HCT116 (cell line): ENCODE results near the gene KLHL22. TPM values are rescaled to one million over a fixed set of nuclear protein-coding genes. Genes with fewer than 3 reads are reported as not detected.

Experiments used
- ATAC-seq: fragments of 200-7000 bp; cut with Tn5 transposase; 2 replicates; pipeline ENCODE4 v1.9.1; 2020; ENCODE audit warnings: mild to moderate bottlenecking, moderate library complexity
- BruUV-seq: library from RNA; stranded (reverse); fragments of 400-500 nt; replicated peaks from 2 replicates; lab custom pipeline; 2021; lab: Mats Ljungman, UMichigan
- CTCF ChIA-PET: fragments of 300-600 bp; sonication (Branson Sonifier 250); formaldehyde crosslinking; loops from one replicate; lab custom pipeline; 2021; ENCODE audit warnings: antibody characterized with exemption; lab: Charles Lee
- POLR2A ChIA-PET: fragments of 300-600, 350-600 bp; sonication (Branson Sonifier 250); formaldehyde crosslinking; loops from one replicate; lab custom pipeline; 2021; ENCODE audit warnings: antibody characterized with exemption; lab: Charles Lee
- RAD21 ChIA-PET, 2 experiments: fragments of 300-600 bp; sonication (Branson Sonifier 250); formaldehyde crosslinking; loops; one replicate each; lab custom pipeline; 2023; ENCODE audit warnings: low total read pairs in 2 of 2; ENCODE audit not compliant: uncharacterized antibody in 2 of 2, unreplicated experiment in 2 of 2, low non-redundant PET in 1 of 2; lab: Charles Lee
- DNase-seq: peaks from one replicate; pipeline ENCODE4 v3.0.0-alpha.2; 2010; ENCODE audit warnings: low read depth, low spot score
- H2AFZ ChIP-seq: fragments of 200-600 bp; shearing (Covaris generic), sonication (generic); 2 replicates; pipeline ENCODE4 v1.6.1; 2017; ENCODE audit warnings: low read depth, mixed run types, mixed read lengths, antibody characterized with exemption, low read length; ENCODE audit not compliant: poor library complexity, severe bottlenecking
- H3K27ac ChIP-seq: 2 replicates; pipeline ENCODE4 v1.5.1; 2012; ENCODE audit warnings: low read depth, low read length
- H3K27me3 ChIP-seq: fragments of 200-600 bp; sonication (generic); 2 replicates; pipeline ENCODE4 v1.6.1; 2016; ENCODE audit warnings: mixed run types, low read length, mixed read lengths; ENCODE audit not compliant: insufficient read depth
- H3K36me3 ChIP-seq, 2 experiments: fragments of 200-500 bp in 1 of 2; fragments of 200-600 bp in 1 of 2; sonication (Bioruptor generic) in 1 of 2; sonication (generic) in 1 of 2; 2 replicates each; pipeline versions ENCODE4 v1.5.1 to v1.6.1; 2014 to 2016; ENCODE audit warnings: low read length in 2 of 2, inconsistent platforms in 1 of 2, mixed read lengths in 1 of 2, mixed run types in 1 of 2; ENCODE audit not compliant: insufficient read depth in 2 of 2, control insufficient read depth in 1 of 2
- H3K4me1 ChIP-seq, 2 experiments: fragments of 200-600 bp in 1 of 2; sonication (generic) in 1 of 2; 2 replicates each; pipeline versions ENCODE4 v1.5.1 to v1.6.1; 2012 to 2017; ENCODE audit warnings: low read length in 2 of 2, inconsistent platforms in 1 of 2, mild to moderate bottlenecking in 1 of 2, mixed read lengths in 1 of 2, mixed run types in 1 of 2, moderate library complexity in 1 of 2; ENCODE audit not compliant: insufficient read depth in 2 of 2, control insufficient read depth in 1 of 2
- H3K4me2 ChIP-seq: fragments of 200-600 bp; sonication (generic); 2 replicates; pipeline ENCODE4 v1.6.1; 2017; ENCODE audit warnings: mixed run types, low read length, mixed read lengths
- H3K4me3 ChIP-seq, 2 experiments: fragments of 200-600 bp in 1 of 2; sonication (generic) in 1 of 2; replicated peaks in 1 of 2; 2 replicates each; pipeline ENCODE4 v1.5.1; 2011 to 2016; ENCODE audit warnings: low read length in 2 of 2, control low read depth in 1 of 2, low read depth in 1 of 2, mild to moderate bottlenecking in 1 of 2, mixed read lengths in 1 of 2, mixed run types in 1 of 2
- H3K79me2 ChIP-seq: fragments of 200-600 bp; sonication (generic); 2 replicates; pipeline ENCODE4 v1.6.1; 2017; ENCODE audit warnings: mild to moderate bottlenecking, mixed run types, low read length, moderate library complexity, mixed read lengths; ENCODE audit not compliant: insufficient read depth
- H3K9ac ChIP-seq: fragments of 200-600 bp; sonication (generic); 2 replicates; pipeline ENCODE4 v1.6.1; 2016; ENCODE audit warnings: low read length, mixed read lengths
- H3K9me2 ChIP-seq: fragments of 200-600 bp; sonication (generic), shearing (Covaris generic); 2 replicates; pipeline ENCODE4 v1.6.1; 2017; ENCODE audit warnings: mixed run types, mild to moderate bottlenecking, moderate library complexity; ENCODE audit not compliant: insufficient read depth
- H3K9me3 ChIP-seq, 2 experiments: fragments of 200-500 bp in 1 of 2; fragments of 200-600 bp in 1 of 2; sonication (Bioruptor generic) in 1 of 2; sonication (generic) in 1 of 2; 2 replicates each; pipeline ENCODE4 v1.6.1; 2014 to 2017; ENCODE audit warnings: low read length in 2 of 2, mixed read lengths in 2 of 2, inconsistent platforms in 1 of 2, low read depth in 1 of 2, mild to moderate bottlenecking in 1 of 2, mixed run types in 1 of 2, moderate library complexity in 1 of 2; ENCODE audit not compliant: control insufficient read depth in 1 of 2, insufficient read depth in 1 of 2
- H4K20me1 ChIP-seq: fragments of 200-600 bp; sonication (generic), shearing (Covaris generic); 2 replicates; pipeline ENCODE4 v1.6.1; 2017; ENCODE audit warnings: mixed run types, mild to moderate bottlenecking, moderate library complexity; ENCODE audit not compliant: insufficient read depth
- CEBPB ChIP-seq: IDR thresholded peaks from 2 replicates; pipeline ENCODE4 v1.6.1; 2012; ENCODE audit warnings: low read depth
- EGR1 ChIP-seq: IDR thresholded peaks from 2 replicates; pipeline ENCODE4 v1.6.1; 2012; ENCODE audit warnings: low read depth
- ELF1 ChIP-seq: IDR thresholded peaks from 2 replicates; pipeline ENCODE4 v1.6.1; 2012; ENCODE audit warnings: low read depth, borderline replicate concordance
- EZH2 ChIP-seq: fragments of 200-600 bp; sonication (generic); IDR thresholded peaks from 2 replicates; pipeline ENCODE4 v1.6.1; 2017; ENCODE audit warnings: antibody characterized with exemption, mixed run types
- EZH2phosphoT487 ChIP-seq: fragments of 200-600 bp; IDR thresholded peaks from 2 replicates; pipeline ENCODE4 v1.6.1; 2018; ENCODE audit warnings: antibody characterized with exemption, borderline replicate concordance
- FOSL1 ChIP-seq: IDR thresholded peaks from 2 replicates; pipeline ENCODE4 v1.6.1; 2012; ENCODE audit warnings: low read depth
- JUND ChIP-seq: IDR thresholded peaks from 2 replicates; pipeline ENCODE4 v1.6.1; 2012
- POLR2A ChIP-seq: IDR thresholded peaks from 2 replicates; pipeline ENCODE4 v1.7.0; 2011; ENCODE audit warnings: borderline replicate concordance; ENCODE audit not compliant: insufficient read depth, insufficient read length; ENCODE audit errors: extremely low read depth
- RAD21 ChIP-seq: IDR thresholded peaks from 2 replicates; pipeline ENCODE4 v1.6.1; 2012; ENCODE audit warnings: low read depth, mild to moderate bottlenecking
- SIN3A ChIP-seq: IDR thresholded peaks from 2 replicates; pipeline ENCODE4 v1.6.1; 2012; ENCODE audit warnings: low read depth
- SP1 ChIP-seq: IDR thresholded peaks from 2 replicates; pipeline ENCODE4 v1.6.1; 2012; ENCODE audit warnings: low read depth
- TCF7L2 ChIP-seq: IDR thresholded peaks from 2 replicates; pipeline ENCODE4 v1.7.0; 2011; ENCODE audit warnings: borderline replicate concordance, inconsistent platforms; ENCODE audit not compliant: insufficient read depth, insufficient read length; ENCODE audit errors: extremely low read depth
- YY1 ChIP-seq: IDR thresholded peaks from 2 replicates; pipeline ENCODE4 v1.6.1; 2011; ENCODE audit warnings: low read length, low read depth, moderate library complexity, mild to moderate bottlenecking; ENCODE audit not compliant: insufficient replicate concordance; ENCODE audit errors: extremely low read depth
- ZFX ChIP-seq: fragments of 450-650 bp; IDR thresholded peaks from 2 replicates; pipeline ENCODE4 v1.6.1; 2017
- intact Hi-C: fragments of 100-400 bp; cut with micrococcal nuclease; formaldehyde crosslinking; loops from 2 replicates; pipeline ENCODE4 v1.10.0; 2022
- total RNA-seq: library from RNA; stranded (reverse); gene quantifications from one replicate; pipeline ENCODE4 v1.2.1, GENCODE V29; 2021; ENCODE audit not compliant: unreplicated experiment
- TF ChIP-seq, protein P1 (sequence below): IDR thresholded peaks from 2 replicates; pipeline ENCODE4 v1.6.1; 2012
- TF ChIP-seq, protein P2 (sequence below): IDR thresholded peaks from 2 replicates; pipeline ENCODE4 v1.6.1; 2012; ENCODE audit warnings: low read depth
- TF ChIP-seq, protein P3 (sequence below): IDR thresholded peaks from 2 replicates; pipeline ENCODE4 v1.6.1; 2012

Gene KLHL22
- total RNA-seq, 1 experiment from 2014 or later: 16.4 TPM

DNA sequence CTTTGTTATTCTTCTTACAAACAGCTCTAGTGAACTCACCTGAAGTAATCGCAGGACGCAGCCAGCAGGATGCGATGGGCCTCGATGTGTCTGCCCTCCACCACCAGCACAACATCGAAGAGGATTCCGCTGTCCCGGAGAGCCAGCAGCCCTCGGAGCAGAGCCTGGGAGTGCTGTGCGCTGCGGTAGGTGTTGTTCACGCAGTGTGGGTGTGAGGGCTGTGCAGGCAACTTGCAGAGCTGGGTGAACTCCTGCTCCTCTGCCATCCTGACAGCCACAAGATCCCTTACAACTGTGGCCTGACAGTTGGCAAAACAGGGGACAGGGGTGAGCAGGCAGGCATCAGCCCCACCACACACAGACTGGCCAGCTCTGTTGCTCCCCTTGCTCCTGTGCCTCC lies 6.6 kb downstream of the KLHL22 start:
- intact Hi-C loops: no loop called here
- RAD21 ChIA-PET: no interaction called here
- H3K79me2 ChIP-seq: peaks cover 19% of the 10 kb centered on the region
- CTCF ChIA-PET: no interaction called here
- H2AFZ ChIP-seq: no peak overlapping the region
- H3K27ac ChIP-seq: no peak overlapping the region
- H3K9ac ChIP-seq: no peak overlapping the region
- H4K20me1 ChIP-seq: no peaks in the 10 kb centered on the region
- peaks cover 0 to 7% of the 10 kb centered on the region in 2 experiments; a peak in 2 of 4 replicates for H3K4me1 ChIP-seq
- H3K9me2 ChIP-seq: no peaks in the 10 kb centered on the region
- ATAC-seq (no peak), DNase-seq (no peak)
- H3K27me3 ChIP-seq: no peaks in the 10 kb centered on the region
- no TSS peak for BruUV-seq
- H3K4me3 ChIP-seq: no peak overlapping the region
- POLR2A ChIA-PET: no interaction called here
- no peaks in the 10 kb centered on the region for H3K9me3 ChIP-seq
- H3K36me3 ChIP-seq: no peaks in the 10 kb centered on the region
- TF ChIP-seq POLR2A (no peak), CEBPB (no peak), RAD21 (no peak), ELF1 (no peak), JUND (no peak)
- TF ChIP-seq, protein P1, sequence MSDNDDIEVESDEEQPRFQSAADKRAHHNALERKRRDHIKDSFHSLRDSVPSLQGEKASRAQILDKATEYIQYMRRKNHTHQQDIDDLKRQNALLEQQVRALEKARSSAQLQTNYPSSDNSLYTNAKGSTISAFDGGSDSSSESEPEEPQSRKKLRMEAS: no peak
- H3K4me2 ChIP-seq: no peak overlapping the region

DNA sequence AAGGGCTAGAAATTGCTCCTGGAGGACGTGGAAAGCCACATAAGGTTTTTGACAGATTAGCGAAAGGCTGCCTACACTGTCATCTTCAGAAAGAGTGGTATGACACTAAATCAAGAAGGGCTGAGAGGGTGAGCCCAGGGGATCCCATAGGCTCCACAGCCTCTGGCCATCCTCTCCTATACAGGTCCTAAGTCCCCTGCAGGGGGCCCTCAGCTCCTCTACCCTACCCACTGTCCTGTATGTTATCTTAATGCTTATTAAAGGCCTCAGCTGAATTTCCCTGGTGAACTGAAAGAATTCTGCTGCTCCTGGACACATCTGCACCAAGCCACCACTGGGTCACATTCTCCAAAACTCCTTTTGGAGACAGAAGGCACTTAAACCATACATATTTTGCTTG lies 7.9 kb downstream of the KLHL22 start:
- POLR2A ChIA-PET: no interaction called here
- no peak overlapping the region for H3K9ac ChIP-seq
- no peak for TF ChIP-seq POLR2A
- no peak for TF ChIP-seq SP1
- no peak for TF ChIP-seq YY1
- TF ChIP-seq ELF1: no peak
- no peak for TF ChIP-seq FOSL1
- TF ChIP-seq CEBPB: no peak
- no peak for TF ChIP-seq RAD21
- no peak for TF ChIP-seq ZFX
- no peak for TF ChIP-seq TCF7L2
- TF ChIP-seq EZH2phosphoT487: no peak
- TF ChIP-seq EGR1: no peak
- TF ChIP-seq, protein P2, sequence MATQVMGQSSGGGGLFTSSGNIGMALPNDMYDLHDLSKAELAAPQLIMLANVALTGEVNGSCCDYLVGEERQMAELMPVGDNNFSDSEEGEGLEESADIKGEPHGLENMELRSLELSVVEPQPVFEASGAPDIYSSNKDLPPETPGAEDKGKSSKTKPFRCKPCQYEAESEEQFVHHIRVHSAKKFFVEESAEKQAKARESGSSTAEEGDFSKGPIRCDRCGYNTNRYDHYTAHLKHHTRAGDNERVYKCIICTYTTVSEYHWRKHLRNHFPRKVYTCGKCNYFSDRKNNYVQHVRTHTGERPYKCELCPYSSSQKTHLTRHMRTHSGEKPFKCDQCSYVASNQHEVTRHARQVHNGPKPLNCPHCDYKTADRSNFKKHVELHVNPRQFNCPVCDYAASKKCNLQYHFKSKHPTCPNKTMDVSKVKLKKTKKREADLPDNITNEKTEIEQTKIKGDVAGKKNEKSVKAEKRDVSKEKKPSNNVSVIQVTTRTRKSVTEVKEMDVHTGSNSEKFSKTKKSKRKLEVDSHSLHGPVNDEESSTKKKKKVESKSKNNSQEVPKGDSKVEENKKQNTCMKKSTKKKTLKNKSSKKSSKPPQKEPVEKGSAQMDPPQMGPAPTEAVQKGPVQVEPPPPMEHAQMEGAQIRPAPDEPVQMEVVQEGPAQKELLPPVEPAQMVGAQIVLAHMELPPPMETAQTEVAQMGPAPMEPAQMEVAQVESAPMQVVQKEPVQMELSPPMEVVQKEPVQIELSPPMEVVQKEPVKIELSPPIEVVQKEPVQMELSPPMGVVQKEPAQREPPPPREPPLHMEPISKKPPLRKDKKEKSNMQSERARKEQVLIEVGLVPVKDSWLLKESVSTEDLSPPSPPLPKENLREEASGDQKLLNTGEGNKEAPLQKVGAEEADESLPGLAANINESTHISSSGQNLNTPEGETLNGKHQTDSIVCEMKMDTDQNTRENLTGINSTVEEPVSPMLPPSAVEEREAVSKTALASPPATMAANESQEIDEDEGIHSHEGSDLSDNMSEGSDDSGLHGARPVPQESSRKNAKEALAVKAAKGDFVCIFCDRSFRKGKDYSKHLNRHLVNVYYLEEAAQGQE: no peak
- TF ChIP-seq SIN3A: no peak
- TF ChIP-seq EZH2: no peak
- TF ChIP-seq, protein P3, sequence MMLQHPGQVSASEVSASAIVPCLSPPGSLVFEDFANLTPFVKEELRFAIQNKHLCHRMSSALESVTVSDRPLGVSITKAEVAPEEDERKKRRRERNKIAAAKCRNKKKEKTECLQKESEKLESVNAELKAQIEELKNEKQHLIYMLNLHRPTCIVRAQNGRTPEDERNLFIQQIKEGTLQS: no peak
- TF ChIP-seq, protein P1: no peak

More for the DNA sequence above, 7.9 kb downstream of the KLHL22 start:
- no TSS peak for BruUV-seq
- Histone ChIP-seq H3K27ac (no peak overlapping the region), H3K36me3 (no peaks in the 10 kb centered on the region), H3K79me2 (peaks cover 8% of the 10 kb centered on the region), H2AFZ (no peak overlapping the region), H3K9me2 (no peaks in the 10 kb centered on the region), H4K20me1 (no peaks in the 10 kb centered on the region), H3K27me3 (no peaks in the 10 kb centered on the region), H3K4me3 (no peak overlapping the region), H3K9me3 (no peaks in the 10 kb centered on the region), H3K4me2 (no peak overlapping the region), H3K4me1 (no peaks in the 10 kb centered on the region)
- ChIA-PET CTCF (no interaction called here), RAD21 (no interaction called here)
- ATAC-seq (no peak; the same call in 1 of the 2 replicates), DNase-seq (no peak)
- intact Hi-C loops: no loop called here
